WI38 (cell line): ENCODE measurements around the gene CFAP45.

Source experiments
- H3K4me3 ChIP-seq: 2 replicates; pipeline ENCODE4 v1.5.1; 2011; ENCODE audit warnings: low read depth, mild to moderate bottlenecking, control low read depth, low read length
- CTCF ChIP-seq: IDR thresholded peaks from 2 replicates; pipeline ENCODE4 v1.5.1; 2012; ENCODE audit warnings: low read depth, mild to moderate bottlenecking, control low read depth, low read length

The CFAP45 gene

GRCh38 chr1:159900086-159900680 is at the start of gene CFAP45:
Gene CFAP45, minus strand, starts transcription at chr1:159900165. Its CDS starts 67 bp downstream, at chr1:159900098.
- TF ChIP-seq CTCF, result no peak
- H3K4me3 ChIP-seq, result no peak within 1 kb of the TSS

- no peak overlapping the region for H3K4me3 ChIP-seq
- no peak for TF ChIP-seq CTCF
Measured at GRCh38 chr1:159949123-159949522, 49.2 kb upstream of the CFAP45 start.

GRCh38 chr1:159947942-159948341 is 48.0 kb upstream of the CFAP45 start:
- TF ChIP-seq CTCF, result no peak
- no peak overlapping the region for H3K4me3 ChIP-seq

GRCh38 chr1:159946242-159947187 is 46.5 kb upstream of the CFAP45 start:
- no peak for TF ChIP-seq CTCF
- no peak overlapping the region for H3K4me3 ChIP-seq

GRCh38 chr1:159945483-159946241 is 45.7 kb upstream of the CFAP45 start, which contains the start of gene IGSF9:
Gene IGSF9, minus strand, starts transcription at chr1:159945613. Its CDS starts 2,159 bp downstream, at chr1:159943454.
- peak within 1 kb of the TSS; percentile 17; the same call in 1 of the 2 replicates for H3K4me3 ChIP-seq
- no peak for TF ChIP-seq CTCF

GRCh38 chr1:159944623-159945455 is 44.9 kb upstream of the CFAP45 start:
- no peak overlapping the region; the same call in 1 of the 2 replicates for H3K4me3 ChIP-seq
- no peak for TF ChIP-seq CTCF
